ENCODE results near the gene TYMP.

TYMP gene

GRCh38 chr22:50504369-50505211, 25.2 kb downstream of the TYMP start:
- DNase-seq: no peak

DNA sequence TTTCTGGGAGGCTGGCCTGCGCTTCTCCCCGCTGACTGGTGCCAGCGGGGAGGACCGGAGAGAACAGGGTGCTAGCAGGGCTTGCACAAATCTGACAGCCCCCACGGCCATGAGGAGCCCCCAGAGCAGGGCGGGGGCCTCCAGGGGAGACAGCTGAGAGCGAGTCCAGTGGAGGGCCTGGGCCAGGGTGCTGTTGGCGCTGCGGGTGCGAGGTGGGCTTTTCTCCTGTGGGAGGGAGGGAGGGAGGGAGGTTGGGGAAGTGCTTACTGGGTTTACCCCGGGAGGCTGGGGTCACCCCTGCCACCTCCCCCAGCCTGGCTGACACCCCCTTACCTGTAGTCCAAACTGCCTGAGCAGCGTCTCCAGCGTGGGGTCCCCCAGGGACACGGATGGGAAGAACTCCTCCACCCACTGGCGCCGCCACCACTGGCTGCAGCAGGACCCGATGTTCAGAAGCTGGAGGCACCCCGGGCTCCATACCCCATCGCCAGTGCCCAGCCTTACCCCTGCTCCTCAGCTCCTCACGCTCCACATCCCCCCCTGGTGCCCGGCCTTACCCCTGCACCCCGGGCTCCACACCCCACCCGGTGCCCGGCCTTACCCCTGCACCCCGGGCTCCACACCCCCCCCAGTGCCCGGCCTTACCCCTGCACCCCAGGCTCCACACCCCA, 26.2 kb downstream of the TYMP start:
- no peak for DNase-seq

GRCh38 chr22:50502628-50503474, 27.0 kb downstream of the TYMP start:
- no peak for DNase-seq

GRCh38 chr22:50502096-50502495, 27.7 kb downstream of the TYMP start:
- DNase-seq: no peak

DNA sequence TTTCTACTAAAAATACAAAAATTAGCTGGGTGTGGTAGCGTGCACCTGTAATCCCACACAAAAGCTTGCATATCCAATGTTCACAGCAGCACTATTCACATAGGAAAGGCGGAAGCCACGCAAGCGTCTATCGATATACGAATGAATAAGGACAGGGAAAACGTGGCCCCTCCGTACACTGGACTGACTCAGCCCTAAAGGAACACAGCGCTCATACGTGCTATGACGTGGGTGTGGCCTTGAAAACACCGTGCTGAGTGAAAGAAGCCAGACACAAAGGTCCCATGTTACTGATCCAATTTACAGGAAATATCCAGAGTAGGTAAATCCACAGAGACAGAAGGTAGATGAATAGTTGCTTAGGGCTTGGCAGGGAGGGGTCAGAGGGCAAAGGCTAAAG, 29.4 kb downstream of the TYMP start:
- no peak for DNase-seq

- DNase-seq: peak; percentile 40
These were observed 31.4 kb downstream of the TYMP start for GRCh38 chr22:50498322-50498890.

- DNase-seq: no peak
These were observed 32.7 kb downstream of the TYMP start for GRCh38 chr22:50497093-50497492.

DNA sequence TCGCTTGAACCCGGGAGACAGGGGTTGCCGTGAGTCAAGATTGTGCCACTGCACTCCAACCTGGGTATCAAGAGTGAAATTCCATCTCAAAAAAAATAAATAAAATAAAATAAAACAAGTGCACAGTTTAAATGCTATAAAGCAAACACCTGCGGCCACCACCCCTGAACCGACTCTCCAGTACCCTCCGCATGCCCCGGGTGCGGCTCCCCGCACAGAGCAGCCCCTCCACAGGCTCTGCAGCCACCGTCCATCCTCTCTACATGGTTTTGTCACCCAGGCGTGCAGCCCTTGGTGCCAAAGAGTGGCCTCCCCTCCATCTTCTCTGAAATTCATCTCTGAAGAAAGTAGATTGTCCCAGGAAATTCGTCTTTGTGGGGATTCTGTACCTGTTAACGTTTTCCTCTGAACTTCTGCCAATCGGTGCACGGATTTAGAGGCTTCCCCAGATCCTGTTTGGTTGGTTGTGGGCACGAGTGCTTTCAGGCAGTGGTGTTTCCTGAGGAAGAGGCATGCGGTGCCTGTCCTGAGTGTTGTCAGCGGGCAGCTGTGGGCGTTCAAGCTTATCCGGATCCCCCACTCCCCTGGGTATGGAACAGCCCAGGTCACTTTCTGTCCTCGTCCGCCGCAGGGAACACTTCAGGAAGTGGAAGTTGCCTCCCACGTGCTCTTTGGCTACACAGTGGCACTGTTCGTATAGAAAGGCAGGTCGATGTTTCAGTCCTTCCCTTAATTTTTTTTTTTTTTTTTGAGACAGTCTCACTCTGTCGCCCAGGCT, 39.1 kb downstream of the TYMP start:
- DNase-seq: no peak

DNA sequence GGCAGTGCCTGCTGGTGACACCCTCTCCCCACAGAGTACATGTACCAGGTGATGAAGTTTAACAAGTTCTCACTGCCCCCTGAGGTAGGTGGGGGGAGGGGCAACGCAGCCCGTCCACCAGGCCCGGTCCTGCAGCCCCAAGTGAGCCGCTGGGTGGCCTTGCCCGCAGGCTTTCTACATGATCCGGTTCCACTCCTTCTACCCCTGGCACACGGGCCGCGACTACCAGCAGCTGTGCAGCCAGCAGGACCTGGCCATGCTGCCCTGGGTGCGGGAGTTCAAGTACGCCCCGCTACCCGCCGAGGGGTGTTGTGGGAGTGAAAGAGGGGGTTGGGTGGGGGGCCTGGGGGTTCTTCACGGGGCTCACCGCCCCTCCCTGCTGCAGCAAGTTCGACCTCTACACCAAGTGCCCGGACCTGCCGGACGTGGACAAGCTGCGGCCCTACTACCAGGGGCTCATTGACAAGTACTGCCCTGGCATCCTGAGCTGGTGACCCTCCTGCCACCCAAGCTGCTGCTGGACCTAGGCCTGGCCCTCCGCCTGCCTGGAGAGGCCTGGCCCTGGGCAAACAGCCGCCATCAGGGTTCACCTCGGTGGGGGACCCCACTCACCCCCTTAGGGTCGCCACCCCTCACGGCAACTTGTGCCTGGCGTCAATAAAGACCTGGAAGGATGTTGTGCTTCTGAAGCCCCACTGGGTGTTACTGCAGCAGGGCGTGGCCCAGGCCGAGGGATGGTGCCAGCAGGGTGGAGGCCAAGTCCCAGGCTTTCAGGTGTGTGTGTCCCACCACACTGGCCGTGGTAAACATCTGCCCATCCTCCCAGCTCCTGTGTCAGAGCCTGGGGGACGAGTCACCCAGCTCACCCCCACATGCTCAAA, 40.2 kb downstream of the TYMP start:
- no peak for DNase-seq

DNA sequence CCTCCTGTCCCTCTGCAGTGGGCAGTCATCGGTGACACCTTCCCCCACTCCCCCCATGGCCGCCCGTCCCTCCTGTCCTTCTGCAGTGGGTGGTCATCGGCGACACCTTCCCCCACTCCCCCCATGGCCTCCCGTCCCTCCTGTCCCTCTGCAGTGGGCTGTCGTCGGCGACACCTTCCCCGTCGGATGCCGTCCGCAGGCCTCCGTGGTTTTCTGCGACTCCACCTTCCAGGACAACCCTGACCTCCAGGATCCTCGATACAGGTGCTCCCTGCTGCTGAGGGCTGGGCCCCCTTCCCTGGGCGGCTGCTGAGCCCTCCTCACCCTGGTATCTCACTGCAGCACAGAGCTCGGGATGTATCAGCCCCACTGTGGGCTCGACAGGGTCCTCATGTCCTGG, 40.9 kb downstream of the TYMP start:
- DNase-seq: no peak

DNA sequence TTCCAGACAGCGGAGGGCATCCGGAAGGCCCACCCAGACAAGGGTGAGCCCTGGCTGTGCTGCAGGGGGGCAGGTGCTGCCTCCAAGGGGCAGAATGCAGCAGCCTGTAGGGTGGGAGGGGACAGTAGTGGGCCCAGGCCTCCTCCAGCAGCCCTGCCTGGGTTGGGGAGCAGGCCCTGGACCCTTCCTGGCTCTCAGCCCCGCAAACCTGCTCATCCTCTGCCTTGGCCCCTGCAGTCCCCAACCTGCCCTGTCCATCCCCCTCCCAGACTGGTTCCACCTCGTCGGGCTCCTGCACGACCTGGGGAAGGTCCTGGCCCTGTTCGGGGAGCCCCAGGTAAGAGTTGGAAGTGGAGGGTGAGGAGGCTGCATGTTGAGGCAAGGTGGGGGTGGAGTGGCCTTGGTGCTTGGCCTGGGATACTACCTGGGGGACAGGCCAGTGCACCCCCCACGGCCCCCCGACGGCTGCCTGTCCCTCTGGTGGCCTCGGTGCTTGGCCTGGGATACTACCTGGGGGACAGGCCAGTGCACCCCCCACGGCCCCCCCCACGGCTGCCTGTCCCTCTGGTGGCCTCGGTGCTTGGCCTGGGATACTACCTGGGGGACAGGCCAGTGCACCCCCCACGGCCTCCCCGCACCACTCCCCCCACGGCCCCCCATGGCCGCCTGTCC, 41.7 kb downstream of the TYMP start:
- DNase-seq: no peak

GRCh38 chr22:50487290-50488005, 42.4 kb downstream of the TYMP start:
- no peak for DNase-seq

- no peak for DNase-seq
These were observed 43.1 kb downstream of the TYMP start, which contains the start of gene MIOX for GRCh38 chr22:50486561-50487289. Gene MIOX (plus strand): TSS chr22:50486859. CDS start chr22:50486898, 39 bp downstream.

- DNase-seq: no peak
These were observed 44.3 kb downstream of the TYMP start for GRCh38 chr22:50485221-50486131.

GRCh38 chr22:50483977-50484853, 45.6 kb downstream of the TYMP start:
- no peak for DNase-seq

GRCh38 chr22:50483556-50483955, 46.3 kb downstream of the TYMP start:
- no peak for DNase-seq

GRCh38 chr22:50483106-50483505, 46.7 kb downstream of the TYMP start:
- DNase-seq: no peak

Measured in DMS 273 treated with DMSO at 0.1 percent for 48 hours (cell line).